CD4-positive, alpha-beta T cell (primary cell): Measurements from ENCODE around the gene SMIM3. TPM values are rescaled to one million over a fixed set of nuclear protein-coding genes. Genes with fewer than 3 reads are reported as not detected.

ENCODE experiments used
- ATAC-seq: fragments of 200-7000 bp; cut with Tn5 transposase; one replicate; pipeline ENCODE4 v1.10.0; 2022; ENCODE audit warnings: mild to moderate bottlenecking; ENCODE audit not compliant: poor library complexity
- CTCF ChIA-PET: fragments of 350-600 bp; sonication (Branson Sonifier 250); formaldehyde crosslinking; loops from one replicate; lab custom pipeline; 2021; ENCODE audit warnings: antibody characterized with exemption, inconsistent platforms; lab: Charles Lee
- POLR2A ChIA-PET: fragments of 350-600 bp; sonication (Branson Sonifier 250); formaldehyde crosslinking; loops from one replicate; lab custom pipeline; 2021; ENCODE audit warnings: antibody characterized with exemption, inconsistent platforms; lab: Charles Lee
- DNase-seq, 14 experiments: peaks; one replicate each; pipeline ENCODE4 v3.0.0-alpha.2; 2013 to 2020; ENCODE audit warnings: mixed read lengths in 2 of 14
- H3K27ac ChIP-seq, 2 donors: one replicate each; pipeline versions ENCODE4 v1.5.1 to v1.7.0; 2013; ENCODE audit warnings: low read length in 2 of 2, low read depth in 1 of 2, mild to moderate bottlenecking in 1 of 2
- H3K27me3 ChIP-seq, 2 experiments: 1 replicate in 1 of 2; 2 replicates in 1 of 2; pipeline versions ENCODE4 v1.6.1 to v1.7.0; 2013; ENCODE audit warnings: low read length in 2 of 2, control low read depth in 1 of 2, mild to moderate bottlenecking in 1 of 2, moderate library complexity in 1 of 2; ENCODE audit not compliant: insufficient read depth in 2 of 2, control insufficient read depth in 1 of 2
- H3K36me3 ChIP-seq: one replicate; pipeline ENCODE4 v1.6.1; 2013; ENCODE audit warnings: low read length, control low read depth; ENCODE audit not compliant: insufficient read depth
- H3K4me1 ChIP-seq: one replicate; pipeline ENCODE4 v1.6.1; 2013; ENCODE audit warnings: low read length, control low read depth; ENCODE audit not compliant: insufficient read depth
- H3K4me3 ChIP-seq: one replicate; pipeline ENCODE4 v1.5.1; 2013; ENCODE audit warnings: mild to moderate bottlenecking, low read length, moderate library complexity
- H3K9me3 ChIP-seq, 2 experiments: 1 replicate in 1 of 2; 2 replicates in 1 of 2; pipeline versions ENCODE4 v1.6.1 to v1.7.0; 2013; ENCODE audit warnings: low read length in 2 of 2, mild to moderate bottlenecking in 2 of 2, control low read depth in 1 of 2, moderate library complexity in 1 of 2; ENCODE audit not compliant: control insufficient read depth in 1 of 2, insufficient read depth in 1 of 2
- H3K27ac Mint-ChIP-seq: one replicate; pipeline ENCODE4 v1.8.0; 2020; ENCODE audit warnings: mixed read lengths
- H3K27me3 Mint-ChIP-seq: one replicate; pipeline ENCODE4 v1.8.0; 2021; ENCODE audit warnings: mixed read lengths
- H3K36me3 Mint-ChIP-seq: one replicate; pipeline ENCODE4 v1.8.0; 2021; ENCODE audit warnings: low read depth, mixed read lengths
- H3K4me1 Mint-ChIP-seq: one replicate; pipeline ENCODE4 v1.8.0; 2021; ENCODE audit warnings: low read depth, mixed read lengths
- H3K4me3 Mint-ChIP-seq: one replicate; pipeline ENCODE4 v1.8.0; 2020; ENCODE audit warnings: mild to moderate bottlenecking, mixed read lengths
- H3K9me3 Mint-ChIP-seq: one replicate; pipeline ENCODE4 v1.8.0; 2020; ENCODE audit warnings: mixed read lengths
- intact Hi-C, 2 experiments: fragments of 100-400 bp; cut with DNase I in 1 of 2; cut with micrococcal nuclease in 1 of 2; formaldehyde crosslinking; loops; one replicate each; pipeline versions ENCODE4 v1.15.1 to v1.9.0; 2023 to 2025; cut with DNase I, micrococcal nuclease
- total RNA-seq, 174 experiments: library from RNA in 2 of 174; stranded (reverse) in 2 of 174; gene quantifications; one replicate each; pipeline ENCODE4 v1.2.3 and lab custom pipeline; 2021 to 2026
- TF ChIP-seq, protein P1 (sequence below): fragments of 200-600 bp; IDR thresholded peaks from one replicate; pipeline ENCODE4 v1.8.0; 2022; ENCODE audit warnings: antibody characterized with exemption, mild to moderate bottlenecking

The SMIM3 gene
- total RNA-seq, 2 experiments from 2014 or later = 2.9 TPM

DNA sequence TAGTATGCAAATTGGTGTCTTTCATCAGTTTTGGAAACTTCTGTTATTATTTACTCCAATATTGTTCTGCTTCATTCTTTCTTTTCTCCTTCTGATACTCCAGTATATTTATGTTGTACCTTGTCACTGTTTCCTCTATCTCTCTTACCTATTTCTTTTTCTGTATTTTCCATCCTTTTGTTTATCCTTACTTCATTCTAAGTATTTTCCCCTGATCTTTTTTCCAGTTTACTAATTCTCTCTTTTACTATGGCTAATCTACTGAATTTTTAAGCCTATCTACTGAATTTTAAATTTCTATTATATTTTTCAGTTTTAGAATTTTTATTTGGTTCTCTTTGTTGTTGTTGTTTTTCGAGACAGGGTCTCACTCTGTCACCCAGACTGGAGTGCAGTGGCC, 7.4 kb downstream of the SMIM3 start:
- Histone ChIP-seq H3K27me3 (no peaks in the 10 kb centered on the region), H3K27ac (no peak overlapping the region), H3K4me3 (no peak overlapping the region), H3K36me3 (no peaks in the 10 kb centered on the region), H3K4me1 (peaks cover 54% of the 10 kb centered on the region), H3K9me3 (no peaks in the 10 kb centered on the region)
- Mint-ChIP-seq H3K36me3 (peaks cover 4% of the 10 kb centered on the region), H3K9me3 (peaks cover 2% of the 10 kb centered on the region), H3K27me3 (no peaks in the 10 kb centered on the region), H3K4me3 (peak overlapping the region; percentile 1), H3K4me1 (peaks cover 88% of the 10 kb centered on the region), H3K27ac (peak overlapping the region; percentile 90)
- ChIA-PET POLR2A (interaction anchor here (1.2 kb wide), 1 partner anchor 28 kb away, joined by 4 read pairs; the partner anchor contains the start of gene DCTN4), CTCF (no interaction called here)
- DNase-seq (no peak), ATAC-seq (no peak)
- intact Hi-C loops = loop anchor here (10.0 kb wide), 2 partner anchors 331 to 469 kb away; partner anchors contain the start of gene GM2A (in 1 of the 2)
- TF ChIP-seq, protein P1, sequence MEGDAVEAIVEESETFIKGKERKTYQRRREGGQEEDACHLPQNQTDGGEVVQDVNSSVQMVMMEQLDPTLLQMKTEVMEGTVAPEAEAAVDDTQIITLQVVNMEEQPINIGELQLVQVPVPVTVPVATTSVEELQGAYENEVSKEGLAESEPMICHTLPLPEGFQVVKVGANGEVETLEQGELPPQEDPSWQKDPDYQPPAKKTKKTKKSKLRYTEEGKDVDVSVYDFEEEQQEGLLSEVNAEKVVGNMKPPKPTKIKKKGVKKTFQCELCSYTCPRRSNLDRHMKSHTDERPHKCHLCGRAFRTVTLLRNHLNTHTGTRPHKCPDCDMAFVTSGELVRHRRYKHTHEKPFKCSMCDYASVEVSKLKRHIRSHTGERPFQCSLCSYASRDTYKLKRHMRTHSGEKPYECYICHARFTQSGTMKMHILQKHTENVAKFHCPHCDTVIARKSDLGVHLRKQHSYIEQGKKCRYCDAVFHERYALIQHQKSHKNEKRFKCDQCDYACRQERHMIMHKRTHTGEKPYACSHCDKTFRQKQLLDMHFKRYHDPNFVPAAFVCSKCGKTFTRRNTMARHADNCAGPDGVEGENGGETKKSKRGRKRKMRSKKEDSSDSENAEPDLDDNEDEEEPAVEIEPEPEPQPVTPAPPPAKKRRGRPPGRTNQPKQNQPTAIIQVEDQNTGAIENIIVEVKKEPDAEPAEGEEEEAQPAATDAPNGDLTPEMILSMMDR = no peak

DNA sequence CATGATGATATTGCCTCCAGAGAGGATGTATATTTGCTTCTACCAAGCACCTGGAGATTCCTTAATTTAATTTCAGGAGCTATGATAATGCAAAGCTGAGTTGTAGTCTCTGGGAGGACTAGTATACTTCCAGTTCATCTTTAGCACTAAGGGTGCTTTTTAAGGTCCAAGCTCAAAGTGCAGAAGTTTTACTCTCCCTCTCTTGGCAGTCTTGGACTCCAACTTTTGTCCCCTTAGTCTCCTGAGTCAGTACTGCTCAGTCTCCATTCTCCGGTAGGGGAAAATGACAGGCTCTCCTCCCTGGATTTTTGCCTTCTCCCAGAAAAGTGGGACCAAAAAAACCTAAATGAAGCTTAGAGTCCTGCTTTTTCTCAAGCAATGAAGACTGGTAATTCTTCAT, 8.3 kb downstream of the SMIM3 start:
- intact Hi-C loops = loop anchor here (10.0 kb wide), 2 partner anchors 332 to 468 kb away; partner anchors contain the start of gene GM2A (in 1 of the 2)

GRCh38 chr5:150787656-150788055, 9.1 kb downstream of the SMIM3 start:
- ChIA-PET POLR2A (interaction anchor here (0.7 to 1.6 kb wide), 3 partner anchors 59 to 338 kb away, joined by 3 to 8 read pairs (median 3); partner anchors contain the start of genes IRGM, RBM22 and RPS14), CTCF (interaction anchor here (0.8 to 1.6 kb wide), 2 partner anchors 50 to 59 kb away, joined by 3 to 6 read pairs; partner anchors contain the start of gene IRGM)
- H3K4me3 ChIP-seq = no peak overlapping the region
- H3K36me3 ChIP-seq = no peaks in the 10 kb centered on the region
- no peak for ATAC-seq
- peaks cover 40% of the 10 kb centered on the region for H3K4me1 ChIP-seq
- no peak for DNase-seq
- Mint-ChIP-seq H3K4me3 (peak overlapping the region; percentile 7), H3K27ac (no peak overlapping the region), H3K27me3 (no peaks in the 10 kb centered on the region), H3K36me3 (peaks cover 4% of the 10 kb centered on the region), H3K9me3 (peaks cover 2% of the 10 kb centered on the region), H3K4me1 (peaks cover 77% of the 10 kb centered on the region)
- H3K9me3 ChIP-seq = no peaks in the 10 kb centered on the region
- H3K27me3 ChIP-seq = no peaks in the 10 kb centered on the region
- intact Hi-C loops = loop anchor here (10.0 kb wide), 2 partner anchors 333 to 467 kb away; partner anchors contain the start of gene GM2A (in 1 of the 2)
- no peak overlapping the region for H3K27ac ChIP-seq
- TF ChIP-seq, protein P1 = no peak

More for the DNA sequence above, 8.3 kb downstream of the SMIM3 start:
- H3K4me1 Mint-ChIP-seq = peaks cover 85% of the 10 kb centered on the region
- ATAC-seq (no peak), DNase-seq (no peak)
- CTCF ChIA-PET = interaction anchor here (0.8 to 1.6 kb wide), 2 partner anchors 49 to 60 kb away, joined by 3 to 6 read pairs; partner anchors contain the start of gene IRGM
- Histone ChIP-seq H3K27me3 (no peaks in the 10 kb centered on the region), H3K9me3 (no peaks in the 10 kb centered on the region), H3K36me3 (no peaks in the 10 kb centered on the region), H3K27ac (no peak overlapping the region), H3K4me3 (no peak overlapping the region), H3K4me1 (peaks cover 48% of the 10 kb centered on the region)
- H3K27ac Mint-ChIP-seq = no peak overlapping the region
- H3K36me3 Mint-ChIP-seq = peaks cover 4% of the 10 kb centered on the region
- H3K4me3 Mint-ChIP-seq = no peak overlapping the region
- POLR2A ChIA-PET = interaction anchor here (0.7 to 1.6 kb wide), 4 partner anchors 29 to 338 kb away, joined by 3 to 8 read pairs (median 4); partner anchors contain the start of genes DCTN4, IRGM, RBM22 and RPS14
- H3K27me3 Mint-ChIP-seq = no peaks in the 10 kb centered on the region
- TF ChIP-seq, protein P1 = no peak
- peaks cover 2% of the 10 kb centered on the region for H3K9me3 Mint-ChIP-seq
